GM18505 (cell line): ENCODE results near the gene SYT8.

ENCODE experiments used
- ATAC-seq: cut with Tn5 transposase; IDR thresholded peaks from one replicate; pipeline ENCODE4 v1.9.1; 2021; ENCODE audit not compliant: unreplicated experiment
- POLR2A ChIP-seq: IDR thresholded peaks from 4 replicates; pipeline ENCODE4 v1.6.1; 2011; ENCODE audit warnings: borderline replicate concordance; ENCODE audit not compliant: insufficient read depth, insufficient read length; ENCODE audit errors: extremely low read depth

Gene SYT8

GRCh38 chr11:1831338-1832210 is 3.2 kb upstream of the SYT8 start:
- ATAC-seq = no peak
- no peak for TF ChIP-seq POLR2A

- ATAC-seq = no peak
Measured at GRCh38 chr11:1832211-1832919, 2.4 kb upstream of the SYT8 start.

GRCh38 chr11:1832920-1833295 is 1.9 kb upstream of the SYT8 start:
- ATAC-seq = no peak
- TF ChIP-seq POLR2A = no peak

More at GRCh38 chr11:1832211-1832919, 2.4 kb upstream of the SYT8 start:
- TF ChIP-seq POLR2A = no peak

GRCh38 chr11:1834062-1834610 is 654 bp upstream of the SYT8 start:
- no peak for ATAC-seq

GRCh38 chr11:1835671-1836010 is 851 bp downstream of the SYT8 start:
- ATAC-seq = no peak
- no peak for TF ChIP-seq POLR2A

More at GRCh38 chr11:1834062-1834610, 654 bp upstream of the SYT8 start:
- no peak for TF ChIP-seq POLR2A

- TF ChIP-seq POLR2A = no peak
- ATAC-seq = no peak
Measured at GRCh38 chr11:1836011-1836945, 1.5 kb downstream of the SYT8 start.

GRCh38 chr11:1837171-1838076 is 2.6 kb downstream of the SYT8 start:
- peak; percentile 48 for ATAC-seq

GRCh38 chr11:1838077-1838425 is 3.3 kb downstream of the SYT8 start:
- no peak for TF ChIP-seq POLR2A
- ATAC-seq = no peak

More at GRCh38 chr11:1837171-1838076, 2.6 kb downstream of the SYT8 start:
- TF ChIP-seq POLR2A = no peak

- ATAC-seq = no peak
- no peak for TF ChIP-seq POLR2A
Measured at GRCh38 chr11:1838426-1839144, 3.8 kb downstream of the SYT8 start, which contains the start of gene TNNI2. TSS of gene TNNI2 (plus strand) at chr11:1838981. CDS start at chr11:1839697, 716 bp downstream.

- ATAC-seq = no peak
- no peak for TF ChIP-seq POLR2A
Measured at GRCh38 chr11:1839204-1839923, 4.6 kb downstream of the SYT8 start.
